Testis (tissue), 2 donors: Measurements from ENCODE around the gene AFM.

ENCODE experiments used
- POLR2A ChIP-seq: fragments of 450-650 bp; IDR thresholded peaks from one replicate; pipeline ENCODE4 v1.6.1; 2017; ENCODE audit warnings: antibody characterized with exemption, mild to moderate bottlenecking, moderate library complexity
- TF ChIP-seq, protein P1 (sequence below), 3 experiments: fragments of 450-650 bp in 2 of 3; fragments of 200-600 bp in 1 of 3; sonication (generic) in 1 of 3; IDR thresholded peaks; one replicate each; pipeline ENCODE4 v1.5.1; 2016 to 2019; ENCODE audit warnings: antibody characterized with exemption in 3 of 3, mild to moderate bottlenecking in 2 of 3, moderate library complexity in 1 of 3

DNA sequence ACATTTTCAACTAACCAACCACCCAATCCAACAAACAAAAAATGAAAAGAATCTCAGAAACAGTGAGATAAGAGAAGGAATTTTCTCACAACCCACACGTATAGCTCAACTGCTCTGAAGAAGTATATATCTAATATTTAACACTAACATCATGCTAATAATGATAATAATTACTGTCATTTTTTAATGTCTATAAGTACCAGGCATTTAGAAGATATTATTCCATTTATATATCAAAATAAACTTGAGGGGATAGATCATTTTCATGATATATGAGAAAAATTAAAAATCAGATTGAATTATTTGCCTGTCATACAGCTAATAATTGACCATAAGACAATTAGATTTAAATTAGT, 49.8 kb upstream of the AFM start:
- TF ChIP-seq, protein P1, sequence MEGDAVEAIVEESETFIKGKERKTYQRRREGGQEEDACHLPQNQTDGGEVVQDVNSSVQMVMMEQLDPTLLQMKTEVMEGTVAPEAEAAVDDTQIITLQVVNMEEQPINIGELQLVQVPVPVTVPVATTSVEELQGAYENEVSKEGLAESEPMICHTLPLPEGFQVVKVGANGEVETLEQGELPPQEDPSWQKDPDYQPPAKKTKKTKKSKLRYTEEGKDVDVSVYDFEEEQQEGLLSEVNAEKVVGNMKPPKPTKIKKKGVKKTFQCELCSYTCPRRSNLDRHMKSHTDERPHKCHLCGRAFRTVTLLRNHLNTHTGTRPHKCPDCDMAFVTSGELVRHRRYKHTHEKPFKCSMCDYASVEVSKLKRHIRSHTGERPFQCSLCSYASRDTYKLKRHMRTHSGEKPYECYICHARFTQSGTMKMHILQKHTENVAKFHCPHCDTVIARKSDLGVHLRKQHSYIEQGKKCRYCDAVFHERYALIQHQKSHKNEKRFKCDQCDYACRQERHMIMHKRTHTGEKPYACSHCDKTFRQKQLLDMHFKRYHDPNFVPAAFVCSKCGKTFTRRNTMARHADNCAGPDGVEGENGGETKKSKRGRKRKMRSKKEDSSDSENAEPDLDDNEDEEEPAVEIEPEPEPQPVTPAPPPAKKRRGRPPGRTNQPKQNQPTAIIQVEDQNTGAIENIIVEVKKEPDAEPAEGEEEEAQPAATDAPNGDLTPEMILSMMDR (IDR thresholded peaks at IDR 0.05) = no peak
- TF ChIP-seq POLR2A = no peak
